Vagina (tissue), 2 donors: ENCODE data around the gene MACO1.

Experiments
- CTCF ChIP-seq, 3 experiments: fragments of 450-650 bp in 2 of 3; fragments of 200-600 bp in 1 of 3; sonication (generic) in 1 of 3; IDR thresholded peaks; one replicate each; pipeline ENCODE4 v1.5.1; 2017 to 2019; ENCODE audit warnings: antibody characterized with exemption in 3 of 3, mild to moderate bottlenecking in 2 of 3, moderate library complexity in 2 of 3
- POLR2A ChIP-seq, 2 donors: fragments of 450-650 bp; IDR thresholded peaks; one replicate each; pipeline ENCODE4 v1.6.1; 2017; ENCODE audit warnings: antibody characterized with exemption in 2 of 2, mild to moderate bottlenecking in 2 of 2, moderate library complexity in 2 of 2

GRCh38 chr1:25477448-25478034 lies 46.8 kb downstream of the MACO1 start:
- TF ChIP-seq CTCF (IDR thresholded peaks at IDR 0.05) (no peak), POLR2A (IDR thresholded peaks at IDR 0.05) (no peak)
